Spleen (tissue), 11 donors: Measurements from ENCODE around the gene CHRNA4. TPM values are rescaled to one million over a fixed set of nuclear protein-coding genes. Genes with fewer than 3 reads are reported as not detected.

ENCODE experiments used
- DNase-seq: peaks from one replicate; pipeline ENCODE4 v3.0.0-alpha.2; 2020
- H3K27ac ChIP-seq, 8 donors: fragments of 200-600 bp; sonication (generic) in 7 of 8; 1 replicate in 4 of 8; 2 replicates in 4 of 8; pipeline versions ENCODE4 v1.5.0 to v1.8.0; 2016 to 2021; ENCODE audit warnings: inconsistent platforms in 4 of 8, mild to moderate bottlenecking in 4 of 8, moderate library complexity in 1 of 8
- H3K27me3 ChIP-seq, 7 donors: fragments of 200-600 bp; sonication (generic) in 6 of 7; replicated peaks in 1 of 7; 1 replicate in 4 of 7; 2 replicates in 3 of 7; pipeline versions ENCODE4 v1.5.0 to v1.8.0; 2016 to 2021; ENCODE audit warnings: inconsistent platforms in 3 of 7, mild to moderate bottlenecking in 1 of 7
- H3K36me3 ChIP-seq, 6 donors: fragments of 200-600 bp; sonication (generic) in 5 of 6; 1 replicate in 4 of 6; 2 replicates in 2 of 6; pipeline versions ENCODE4 v1.5.0 to v1.8.0; 2016 to 2021; ENCODE audit warnings: inconsistent platforms in 2 of 6
- H3K4me1 ChIP-seq, 6 donors: fragments of 200-600 bp; sonication (generic) in 5 of 6; 1 replicate in 3 of 6; 2 replicates in 3 of 6; pipeline versions ENCODE4 v1.5.0 to v1.8.0; 2016 to 2021; ENCODE audit warnings: inconsistent platforms in 3 of 6
- H3K4me3 ChIP-seq, 8 donors: fragments of 200-600 bp; sonication (generic) in 7 of 8; 1 replicate in 4 of 8; 2 replicates in 4 of 8; pipeline versions ENCODE4 v1.5.0 to v1.8.0; 2016 to 2021; ENCODE audit warnings: inconsistent platforms in 4 of 8, mild to moderate bottlenecking in 4 of 8, moderate library complexity in 2 of 8
- H3K9me3 ChIP-seq, 8 donors: fragments of 200-600 bp; sonication (generic) in 7 of 8; 1 replicate in 4 of 8; 2 replicates in 4 of 8; pipeline versions ENCODE4 v1.5.0 to v1.8.0; 2016 to 2021; ENCODE audit warnings: inconsistent platforms in 4 of 8
- CTCF ChIP-seq, 11 experiments: fragments of 200-600 bp in 7 of 11; fragments of 450-650 bp in 4 of 11; sonication (generic) in 4 of 11; IDR thresholded peaks in 8 of 11; conservative IDR thresholded peaks in 3 of 11; 1 replicate in 7 of 11; 2 replicates in 4 of 11; pipeline versions ENCODE4 v1.4.0 to v1.8.0; 2016 to 2021; ENCODE audit warnings: antibody characterized with exemption in 11 of 11, inconsistent platforms in 4 of 11, mild to moderate bottlenecking in 1 of 11
- POLR2A ChIP-seq, 3 donors: fragments of 450-650 bp; IDR thresholded peaks; one replicate each; pipeline ENCODE4 v1.5.1; 2017; ENCODE audit warnings: antibody characterized with exemption in 3 of 3, mild to moderate bottlenecking in 1 of 3
- POLR2AphosphoS5 ChIP-seq, 3 donors: sonication (generic); formaldehyde crosslinking; IDR thresholded peaks; one replicate each; pipeline ENCODE4 v1.5.1; 2017; ENCODE audit warnings: antibody characterized with exemption in 3 of 3
- WGBS, 5 donors: extraction: QIAGEN DNeasy Blood & Tissue Kit in 3 of 5; methylation state at CpG; one replicate each; pipeline versions ENCODE4 v1.1.5 to v1.1.7; 2013 to 2018; 5-methylcytosine and 5-hydroxymethylcytosine counted together
- intact Hi-C: fragments of 100-400 bp; cut with DNase I; formaldehyde crosslinking; loops from one replicate; pipeline ENCODE4 v1.15.0; 2023; ENCODE audit warnings: low total_unique reads
- polyA plus RNA-seq, 3 donors: library from polyadenylated mRNA; stranded (reverse); fragments of 200-250 nt; gene quantifications; one replicate each; pipeline ENCODE4 v1.2.1, GENCODE V29; 2013
- total RNA-seq, 7 donors: library from RNA; depleted of rRNA in 3 of 7; stranded (reverse); fragments of >200 nt in 3 of 7; fragmentation: NEBNext Ultra II Directional in 4 of 7; extraction: Animal tissue kit (Norgen Biotek cat#: 25700) in 4 of 7; gene quantifications; one replicate each; pipeline versions ENCODE4 v1.1.0 to v1.2.1, GENCODE V29; 2016 to 2021
- donor health status: healthy with polysubstance abuse.
- donor health status: DM: no; HTN: no; CAD: no; lungs with moderate emphysema.
- donor health status: DM: no; HTN: no; CAD: no.
- donor health status: Bipolar disorder and iron deficiency.
- donor health status: healthy.
- donor health status: DM: no; HTN: no; CAD: no.
- donor health status: DM: yes; HTN: yes; CAD: no.

Gene CHRNA4
- total and polyA plus RNA-seq, 10 donors: 0.15 to 13.8 (median 1.3) TPM; not detected in 1

- Histone ChIP-seq H3K27ac (no peak overlapping the region), H3K4me3 (no peak overlapping the region), H3K4me1 (peaks cover 0 to 19% (median 0%) of the 10 kb centered on the region in 6 donors), H3K9me3 (no peaks in the 10 kb centered on the region), H3K36me3 (no peaks in the 10 kb centered on the region), H3K27me3 (peaks cover 0 to 86% (median 8%) of the 10 kb centered on the region in 7 donors)
- 67 to 82% (median 74%) methylated on average over 23 to 30 of the region's 30 CpGs for WGBS, 5 donors
- TF ChIP-seq CTCF (IDR thresholded peaks at IDR 0.05 in 8 of 11, conservative IDR thresholded peaks at IDR 0.05 in 3 of 11) (no peak), POLR2A (IDR thresholded peaks at IDR 0.05) (no peak), POLR2AphosphoS5 (IDR thresholded peaks at IDR 0.05) (no peak)
- intact Hi-C loops: no loop called here
- no peak for DNase-seq
Measured at GRCh38 chr20:63366390-63367365, 5.5 kb upstream of the CHRNA4 start.

- no peak for DNase-seq
- intact Hi-C loops: no loop called here
- Histone ChIP-seq H3K4me3 (no peak overlapping the region), H3K4me1 (peaks cover 0 to 25% (median 2%) of the 10 kb centered on the region in 6 donors), H3K36me3 (no peaks in the 10 kb centered on the region), H3K9me3 (no peaks in the 10 kb centered on the region), H3K27ac (no peak overlapping the region), H3K27me3 (peaks cover 0 to 87% (median 16%) of the 10 kb centered on the region in 7 donors)
- 83 to 90% (median 85%) methylated on average over 14 to 22 of the region's 22 CpGs for WGBS, 5 donors
- TF ChIP-seq CTCF (IDR thresholded peaks at IDR 0.05 in 8 of 11, conservative IDR thresholded peaks at IDR 0.05 in 3 of 11) (no peak), POLR2A (IDR thresholded peaks at IDR 0.05) (no peak), POLR2AphosphoS5 (IDR thresholded peaks at IDR 0.05) (no peak)
Measured at GRCh38 chr20:63365601-63366389, 4.6 kb upstream of the CHRNA4 start.

- Histone ChIP-seq H3K9me3 (no peaks in the 10 kb centered on the region), H3K27ac (no peak overlapping the region), H3K4me1 (peaks cover 0 to 30% (median 10%) of the 10 kb centered on the region in 6 donors), H3K36me3 (no peaks in the 10 kb centered on the region), H3K27me3 (peaks cover 4 to 87% (median 24%) of the 10 kb centered on the region in 7 donors), H3K4me3 (no peak overlapping the region)
- 60 to 80% (median 72%) methylated on average over 8 to 20 of the region's 20 CpGs for WGBS, 5 donors
- intact Hi-C loops: no loop called here
- no peak for TF ChIP-seq POLR2AphosphoS5 (IDR thresholded peaks at IDR 0.05)
- no peak for TF ChIP-seq POLR2A (IDR thresholded peaks at IDR 0.05)
- TF ChIP-seq CTCF (IDR thresholded peaks at IDR 0.05 in 8 of 11, conservative IDR thresholded peaks at IDR 0.05 in 3 of 11): no peak
- no peak for DNase-seq
Measured at GRCh38 chr20:63364801-63365585, 3.8 kb upstream of the CHRNA4 start.
